ENCODE data around the gene HIGD1C. TPM values are rescaled to one million over a fixed set of nuclear protein-coding genes. Genes with fewer than 3 reads are reported as not detected.

HIGD1C gene
- total RNA-seq, 1 experiment from 2014 or later = not detected

DNA sequence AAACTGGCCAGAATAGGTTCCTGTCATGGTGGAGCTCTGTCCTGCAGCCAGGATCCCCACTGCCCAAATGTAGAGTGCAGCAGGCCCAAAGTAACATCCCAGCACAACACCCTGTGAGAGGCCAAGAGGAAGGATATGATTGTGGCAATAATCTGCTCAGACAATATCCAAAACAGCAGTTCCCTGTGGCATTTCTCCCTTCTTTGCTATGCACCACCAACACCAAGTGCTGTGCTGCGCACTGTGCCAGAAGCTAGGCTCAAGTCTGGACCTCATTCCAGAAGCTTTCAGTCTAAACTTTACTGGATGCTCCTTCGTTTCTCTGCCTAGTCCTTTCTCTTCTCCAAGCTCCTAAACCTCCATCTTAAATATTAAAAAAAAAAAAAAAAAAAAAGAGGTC, 40.5 kb downstream of the HIGD1C start:
- H3K36me3 Mint-ChIP-seq (ENCODE audit: insufficient read depth, unreplicated experiment) = peaks cover 93% of the 10 kb centered on the region
- no peaks in the 10 kb centered on the region for H3K27me3 ChIP-seq (replicated peaks; ENCODE audit: control insufficient read depth, insufficient read depth, low read length)
- H3K36me3 ChIP-seq (ENCODE audit: control insufficient read depth, insufficient read depth, low read length) = peaks cover 6% of the 10 kb centered on the region
- intact Hi-C loops (cut with micrococcal nuclease; ENCODE audit: unreplicated experiment) = no loop called here
- BruUV-seq (replicated peaks) = no TSS peak
- no peaks in the 10 kb centered on the region for H3K27me3 Mint-ChIP-seq (ENCODE audit: insufficient read depth, unreplicated experiment)
- H3K9me3 Mint-ChIP-seq (ENCODE audit: unreplicated experiment) = no peaks in the 10 kb centered on the region
- POLR2A ChIA-PET = no interaction called here
- CTCF ChIA-PET = interaction anchor here (0.6 kb wide), 1 partner anchor 351 kb away, joined by 4 read pairs; no protein-coding TSS in a partner anchor
- H3K4me1 Mint-ChIP-seq (ENCODE audit: low read depth, unreplicated experiment) = no peaks in the 10 kb centered on the region
- no peaks in the 10 kb centered on the region for H3K4me1 ChIP-seq
- no peak overlapping the region for H3K4me3 Mint-ChIP-seq (ENCODE audit: unreplicated experiment)
- TF ChIP-seq, protein P1, sequence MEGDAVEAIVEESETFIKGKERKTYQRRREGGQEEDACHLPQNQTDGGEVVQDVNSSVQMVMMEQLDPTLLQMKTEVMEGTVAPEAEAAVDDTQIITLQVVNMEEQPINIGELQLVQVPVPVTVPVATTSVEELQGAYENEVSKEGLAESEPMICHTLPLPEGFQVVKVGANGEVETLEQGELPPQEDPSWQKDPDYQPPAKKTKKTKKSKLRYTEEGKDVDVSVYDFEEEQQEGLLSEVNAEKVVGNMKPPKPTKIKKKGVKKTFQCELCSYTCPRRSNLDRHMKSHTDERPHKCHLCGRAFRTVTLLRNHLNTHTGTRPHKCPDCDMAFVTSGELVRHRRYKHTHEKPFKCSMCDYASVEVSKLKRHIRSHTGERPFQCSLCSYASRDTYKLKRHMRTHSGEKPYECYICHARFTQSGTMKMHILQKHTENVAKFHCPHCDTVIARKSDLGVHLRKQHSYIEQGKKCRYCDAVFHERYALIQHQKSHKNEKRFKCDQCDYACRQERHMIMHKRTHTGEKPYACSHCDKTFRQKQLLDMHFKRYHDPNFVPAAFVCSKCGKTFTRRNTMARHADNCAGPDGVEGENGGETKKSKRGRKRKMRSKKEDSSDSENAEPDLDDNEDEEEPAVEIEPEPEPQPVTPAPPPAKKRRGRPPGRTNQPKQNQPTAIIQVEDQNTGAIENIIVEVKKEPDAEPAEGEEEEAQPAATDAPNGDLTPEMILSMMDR (IDR thresholded peaks at IDR 0.05; ENCODE audit: insufficient read depth in 1 of 2, low read depth in 1 of 2, low read length in 1 of 2, severe bottlenecking in 1 of 2, unreplicated experiment in 1 of 2) = no peak
- DNase-seq = no peak
- H3K27ac Mint-ChIP-seq (ENCODE audit: unreplicated experiment) = no peak overlapping the region
- no peaks in the 10 kb centered on the region for H3K9me3 ChIP-seq
- no peak overlapping the region for H3K4me3 ChIP-seq (ENCODE audit: low read depth, low read length)

DNA sequence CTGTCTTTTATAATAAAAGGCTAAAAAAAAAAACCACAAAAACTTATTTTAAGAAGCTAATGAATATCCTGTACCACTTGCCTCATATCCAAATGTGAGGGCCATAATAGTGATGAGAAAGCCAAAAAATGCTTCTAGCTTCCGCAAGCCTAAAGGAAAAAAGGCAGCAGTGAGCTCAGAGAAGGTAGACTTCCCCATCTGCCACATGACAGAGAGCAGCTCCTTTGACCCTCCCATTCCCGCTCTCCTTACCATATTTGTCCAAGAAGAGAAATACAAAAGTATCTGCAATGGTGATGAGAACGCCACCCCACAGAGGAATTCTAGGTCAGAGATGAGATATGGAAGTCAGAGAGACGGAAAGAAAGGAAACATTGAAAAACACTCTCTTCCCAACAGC, 46.7 kb downstream of the HIGD1C start:
- intact Hi-C loops (cut with micrococcal nuclease; ENCODE audit: unreplicated experiment) = no loop called here
- H3K36me3 ChIP-seq (ENCODE audit: control insufficient read depth, insufficient read depth, low read length) = no peaks in the 10 kb centered on the region; the same call in 1 of the 2 replicates
- ChIA-PET CTCF (no interaction called here), POLR2A (interaction anchor here (0.7 kb wide), 1 partner anchor 254 kb away, joined by 3 read pairs; no protein-coding TSS in a partner anchor)
- H3K9me3 Mint-ChIP-seq (ENCODE audit: unreplicated experiment) = no peaks in the 10 kb centered on the region
- BruUV-seq (replicated peaks) = no TSS peak
- peaks cover under 1% of the 10 kb centered on the region; the same call in 1 of the 2 replicates for H3K4me1 ChIP-seq
- no peaks in the 10 kb centered on the region for H3K9me3 ChIP-seq
- no peak overlapping the region for H3K4me3 Mint-ChIP-seq (ENCODE audit: unreplicated experiment)
- no peaks in the 10 kb centered on the region for H3K27me3 ChIP-seq (replicated peaks; ENCODE audit: control insufficient read depth, insufficient read depth, low read length)
- H3K4me3 ChIP-seq (ENCODE audit: low read depth, low read length) = no peak overlapping the region
- TF ChIP-seq, protein P1 (IDR thresholded peaks at IDR 0.05; ENCODE audit: insufficient read depth in 1 of 2, low read depth in 1 of 2, low read length in 1 of 2, severe bottlenecking in 1 of 2, unreplicated experiment in 1 of 2) = no peak
- H3K4me1 Mint-ChIP-seq (ENCODE audit: low read depth, unreplicated experiment) = peaks cover 5% of the 10 kb centered on the region
- DNase-seq = no peak
- peaks cover 74% of the 10 kb centered on the region for H3K36me3 Mint-ChIP-seq (ENCODE audit: insufficient read depth, unreplicated experiment)
- H3K27me3 Mint-ChIP-seq (ENCODE audit: insufficient read depth, unreplicated experiment) = no peaks in the 10 kb centered on the region
- H3K27ac Mint-ChIP-seq (ENCODE audit: unreplicated experiment) = no peak overlapping the region

DNA sequence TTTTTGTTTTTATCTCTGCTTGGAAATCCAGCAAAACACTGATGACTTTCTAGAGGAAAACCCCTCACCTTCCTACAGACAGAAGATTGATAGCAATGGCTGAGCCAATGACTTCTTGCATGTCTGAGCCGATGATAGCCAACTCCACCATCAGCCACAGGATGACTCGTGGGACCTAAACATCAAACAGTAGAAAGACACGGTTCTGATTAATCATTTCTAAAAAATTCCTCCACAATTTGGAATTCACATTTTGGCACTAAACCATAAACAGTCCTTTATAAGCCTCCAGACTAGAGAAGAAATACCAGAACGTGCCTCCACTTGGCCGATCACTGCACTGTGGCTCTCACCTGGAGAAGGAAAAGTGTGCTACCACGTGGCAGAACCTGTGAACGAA, 47.9 kb downstream of the HIGD1C start:
- Histone ChIP-seq H3K27me3 (replicated peaks; ENCODE audit: control insufficient read depth, insufficient read depth, low read length) (no peaks in the 10 kb centered on the region), H3K36me3 (ENCODE audit: control insufficient read depth, insufficient read depth, low read length) (peaks cover 2% of the 10 kb centered on the region; the same call in 1 of the 2 replicates), H3K4me3 (ENCODE audit: low read depth, low read length) (no peak overlapping the region), H3K4me1 (peaks cover 12% of the 10 kb centered on the region), H3K9me3 (no peaks in the 10 kb centered on the region)
- DNase-seq = no peak
- H3K27me3 Mint-ChIP-seq (ENCODE audit: insufficient read depth, unreplicated experiment) = no peaks in the 10 kb centered on the region
- CTCF ChIA-PET = no interaction called here
- intact Hi-C loops (cut with micrococcal nuclease; ENCODE audit: unreplicated experiment) = no loop called here
- TF ChIP-seq, protein P1 (IDR thresholded peaks at IDR 0.05; ENCODE audit: insufficient read depth in 1 of 2, low read depth in 1 of 2, low read length in 1 of 2, severe bottlenecking in 1 of 2, unreplicated experiment in 1 of 2) = no peak
- POLR2A ChIA-PET = no interaction called here
- H3K27ac Mint-ChIP-seq (ENCODE audit: unreplicated experiment) = no peak overlapping the region
- H3K9me3 Mint-ChIP-seq (ENCODE audit: unreplicated experiment) = no peaks in the 10 kb centered on the region
- H3K36me3 Mint-ChIP-seq (ENCODE audit: insufficient read depth, unreplicated experiment) = peaks cover 74% of the 10 kb centered on the region
- peaks cover 13% of the 10 kb centered on the region for H3K4me1 Mint-ChIP-seq (ENCODE audit: low read depth, unreplicated experiment)
- no peak overlapping the region for H3K4me3 Mint-ChIP-seq (ENCODE audit: unreplicated experiment)
- BruUV-seq (replicated peaks) = no TSS peak
